Mesodermal cell (in vitro differentiated cells): Measurements from ENCODE around the gene APOBEC3H.

Experiments
- H3K27ac ChIP-seq: 2 replicates; pipeline ENCODE4 v1.7.0; 2013; ENCODE audit warnings: mild to moderate bottlenecking, low read depth, low read length, moderate library complexity; ENCODE audit not compliant: severe bottlenecking
- H3K36me3 ChIP-seq: 2 replicates; pipeline ENCODE4 v1.7.1; 2013; ENCODE audit warnings: mild to moderate bottlenecking, low read length, moderate library complexity; ENCODE audit not compliant: control insufficient read depth, insufficient read depth
- H3K4me1 ChIP-seq: one replicate; pipeline ENCODE4 v1.7.1; 2013; ENCODE audit warnings: mild to moderate bottlenecking, low read length; ENCODE audit not compliant: insufficient read depth, control insufficient read depth, poor library complexity, severe bottlenecking
- H3K4me3 ChIP-seq: 2 replicates; pipeline ENCODE4 v1.7.0; 2013; ENCODE audit warnings: low read length, control low read depth, mild to moderate bottlenecking; ENCODE audit not compliant: insufficient read depth, poor library complexity, severe bottlenecking; ENCODE audit errors: extremely low read depth
- H3K9me3 ChIP-seq: 2 replicates; pipeline ENCODE4 v1.7.1; 2013; ENCODE audit warnings: mild to moderate bottlenecking, low read length, moderate library complexity; ENCODE audit not compliant: control insufficient read depth
- WGBS, 2 experiments: methylation state at CpG; one replicate each; pipeline ENCODE4 v1.1.5; 2013; ENCODE audit warnings: missing lambda C conversion rate in 2 of 2; ENCODE audit not compliant: insufficient coverage in 2 of 2; 5-methylcytosine and 5-hydroxymethylcytosine counted together

Gene APOBEC3H

DNA sequence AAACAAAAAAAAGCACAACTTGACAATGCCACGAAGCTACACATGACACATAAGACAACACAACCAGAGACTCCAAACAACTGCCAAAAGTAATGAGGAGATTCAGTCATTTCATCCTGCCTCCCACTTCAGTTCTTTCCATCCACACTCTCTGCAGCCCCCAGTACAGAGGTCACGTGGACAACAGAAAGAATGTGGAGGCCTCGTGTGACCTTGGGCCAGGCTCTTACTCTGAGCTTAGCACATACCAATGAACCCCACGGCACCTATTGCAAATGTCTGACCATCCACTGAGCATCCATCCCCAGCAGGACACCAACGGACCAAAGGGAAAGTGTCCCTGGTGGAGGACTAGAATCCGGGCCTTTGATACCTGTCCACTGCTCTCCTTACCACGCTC lies 42.9 kb downstream of the APOBEC3H start:
- 75 to 96% methylated on average over 3 to 4 of the region's 7 CpGs for whole genome bisulfite sequencing, 2 experiments
- Histone ChIP-seq H3K9me3 (no peaks in the 10 kb centered on the region), H3K4me3 (no peak overlapping the region), H3K36me3 (no peaks in the 10 kb centered on the region), H3K27ac (no peak overlapping the region), H3K4me1 (no peaks in the 10 kb centered on the region)

DNA sequence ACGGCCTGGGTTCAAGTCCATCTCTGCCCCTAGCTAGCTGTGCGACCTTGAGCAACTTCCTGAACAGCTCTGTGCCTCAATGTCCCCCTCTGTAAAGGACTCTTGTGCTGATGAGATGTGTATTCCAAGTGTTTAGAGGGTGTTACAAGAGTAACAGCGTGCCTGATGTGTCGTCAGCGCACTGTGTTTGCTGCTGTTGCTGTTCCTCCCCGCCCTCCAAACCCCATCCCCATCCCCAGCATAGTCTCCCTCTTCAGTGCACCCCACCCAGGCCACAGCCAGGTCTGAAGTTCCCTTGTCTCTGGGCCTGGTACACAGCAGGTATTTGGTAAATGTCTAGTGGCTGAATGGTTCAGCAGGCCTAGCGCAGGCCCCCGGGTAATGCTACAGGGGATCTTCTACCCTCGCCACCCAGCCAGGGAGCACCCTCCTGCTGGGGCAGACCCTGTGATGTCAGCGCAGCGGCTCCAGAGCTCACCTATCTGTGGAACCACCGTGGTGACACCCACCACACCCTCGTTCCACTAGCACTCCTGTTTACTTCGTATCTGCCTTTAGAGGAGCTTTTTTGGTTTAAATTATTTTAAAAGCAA lies 45.1 kb downstream of the APOBEC3H start:
- Histone ChIP-seq H3K4me1 (peaks cover 4% of the 10 kb centered on the region), H3K4me3 (no peak overlapping the region), H3K27ac (no peak overlapping the region), H3K9me3 (no peaks in the 10 kb centered on the region), H3K36me3 (no peaks in the 10 kb centered on the region)
- WGBS, 2 experiments = 93 to 98% methylated on average over 6 to 10 of the region's 14 CpGs

DNA sequence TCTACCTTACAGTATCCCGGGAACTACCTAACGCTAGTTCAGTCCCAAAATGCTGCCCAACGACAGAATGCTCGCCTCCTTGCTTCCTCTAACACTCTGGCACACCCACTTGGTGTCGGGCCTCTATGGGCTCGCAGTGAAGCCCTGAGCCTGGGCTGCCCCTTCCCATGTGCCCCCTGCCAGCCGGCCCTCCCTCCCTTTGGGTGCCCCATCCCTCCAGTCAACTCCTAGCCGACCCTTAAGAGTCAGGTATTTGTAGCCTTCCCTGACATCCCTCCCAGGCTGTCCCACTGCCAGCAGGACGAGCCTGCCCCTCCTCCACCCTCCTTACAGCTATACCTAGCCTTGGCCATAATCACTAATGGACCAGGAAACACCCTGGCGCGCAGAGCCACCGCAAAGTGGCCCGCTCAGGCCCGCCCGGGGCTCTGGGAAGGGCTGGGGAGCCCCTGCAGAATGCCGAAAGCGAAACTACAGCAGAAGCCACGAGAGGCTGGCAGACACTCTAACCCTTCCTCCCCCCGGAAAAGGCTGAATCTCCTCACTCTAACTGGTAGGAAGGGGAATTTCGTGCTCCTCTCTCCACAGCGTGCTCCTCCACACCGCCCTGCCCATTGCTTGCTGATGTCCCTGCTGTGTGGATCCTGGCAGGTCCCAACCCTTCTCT lies 47.2 kb downstream of the APOBEC3H start:
- Histone ChIP-seq H3K4me3 (peak overlapping the region; percentile 76), H3K4me1 (peaks cover 4% of the 10 kb centered on the region), H3K27ac (no peak overlapping the region), H3K9me3 (no peaks in the 10 kb centered on the region), H3K36me3 (no peaks in the 10 kb centered on the region)
- 29 to 40% methylated on average over 12 to 18 of the region's 22 CpGs for WGBS, 2 experiments

DNA sequence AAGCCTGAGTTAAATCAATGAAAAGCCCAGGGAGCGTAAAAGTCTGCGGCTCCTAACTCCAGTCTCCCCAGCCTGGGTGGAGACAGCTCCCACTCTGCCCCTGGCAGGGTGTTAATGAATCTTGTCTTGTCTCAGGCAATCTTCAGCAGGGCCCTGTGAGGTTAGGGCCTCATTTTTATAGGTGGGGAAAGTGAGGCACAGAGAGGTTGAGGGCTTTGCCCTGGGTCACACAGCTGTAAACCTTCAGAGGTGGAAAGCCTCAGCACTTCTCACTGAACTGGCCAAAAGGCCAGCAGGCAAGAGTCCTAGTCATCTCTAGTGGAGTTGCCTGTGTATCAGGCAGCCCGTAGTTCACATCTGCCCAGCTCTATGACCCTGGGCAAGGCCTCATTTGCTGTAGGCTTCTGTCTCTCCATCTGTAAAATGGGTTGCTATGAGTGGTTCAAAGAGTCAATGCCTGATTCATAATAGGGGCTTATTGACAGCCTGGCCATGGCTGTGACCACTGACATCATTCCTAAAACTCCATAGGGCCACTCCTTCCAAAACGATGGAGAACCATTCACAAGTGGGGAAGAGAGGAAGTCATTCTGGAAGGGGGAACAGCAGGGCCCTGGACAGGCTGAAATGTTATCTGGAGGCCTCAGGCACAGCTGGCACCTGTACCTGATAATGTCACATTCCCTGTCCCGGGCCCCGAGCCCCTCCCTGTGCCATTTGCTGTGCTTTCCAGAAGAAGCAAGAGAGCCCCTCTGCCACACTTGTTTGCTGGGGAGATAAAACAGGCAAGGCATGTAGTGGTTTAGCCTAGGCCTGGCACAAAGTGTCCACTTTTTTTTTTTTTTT lies 49.4 kb downstream of the APOBEC3H start:
- Histone ChIP-seq H3K4me1 (peaks cover 9% of the 10 kb centered on the region), H3K4me3 (peak overlapping the region; percentile 76), H3K27ac (peak overlapping the region; percentile 24), H3K36me3 (no peaks in the 10 kb centered on the region), H3K9me3 (no peaks in the 10 kb centered on the region)
- 86 to 94% methylated on average over 6 of the region's 6 CpGs for WGBS, 2 experiments

DNA sequence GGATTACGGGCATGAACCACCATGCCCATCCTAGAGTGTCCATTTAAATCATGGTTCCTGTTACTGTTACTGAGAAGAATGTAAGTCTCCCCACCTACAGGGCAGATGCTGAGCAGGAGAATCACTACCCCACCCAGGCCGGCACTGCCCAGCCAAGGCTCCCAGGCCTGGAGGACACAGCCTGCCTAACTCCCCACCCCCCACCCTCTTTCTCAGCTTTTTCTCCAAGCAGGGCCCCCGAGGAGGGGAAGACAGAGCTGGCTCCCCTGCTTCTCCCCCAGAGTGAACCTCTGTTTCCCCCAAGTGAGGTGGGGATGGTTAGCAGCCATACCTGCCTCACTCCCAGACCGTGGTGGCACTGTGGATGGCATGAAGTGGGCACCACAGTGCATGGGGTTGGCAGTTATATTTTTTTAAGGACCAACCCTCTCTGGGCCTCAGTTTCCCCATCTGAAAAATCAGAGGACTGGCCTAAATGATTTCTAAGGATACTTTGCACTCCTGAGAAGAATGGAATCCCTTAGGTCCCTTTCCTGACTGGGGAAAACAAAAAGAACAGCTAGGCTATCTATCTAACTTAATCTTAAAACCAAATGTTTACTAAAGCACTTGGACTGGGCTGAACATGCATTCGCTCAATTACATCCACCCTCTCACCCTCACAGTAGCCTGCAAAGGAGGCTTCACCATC lies 50.4 kb downstream of the APOBEC3H start:
- Histone ChIP-seq H3K27ac (no peak overlapping the region), H3K9me3 (no peaks in the 10 kb centered on the region), H3K4me3 (no peak overlapping the region), H3K36me3 (no peaks in the 10 kb centered on the region), H3K4me1 (peaks cover 10% of the 10 kb centered on the region)
- WGBS, 2 experiments = 76 to 94% methylated on average over 2 to 3 of the region's 5 CpGs

DNA sequence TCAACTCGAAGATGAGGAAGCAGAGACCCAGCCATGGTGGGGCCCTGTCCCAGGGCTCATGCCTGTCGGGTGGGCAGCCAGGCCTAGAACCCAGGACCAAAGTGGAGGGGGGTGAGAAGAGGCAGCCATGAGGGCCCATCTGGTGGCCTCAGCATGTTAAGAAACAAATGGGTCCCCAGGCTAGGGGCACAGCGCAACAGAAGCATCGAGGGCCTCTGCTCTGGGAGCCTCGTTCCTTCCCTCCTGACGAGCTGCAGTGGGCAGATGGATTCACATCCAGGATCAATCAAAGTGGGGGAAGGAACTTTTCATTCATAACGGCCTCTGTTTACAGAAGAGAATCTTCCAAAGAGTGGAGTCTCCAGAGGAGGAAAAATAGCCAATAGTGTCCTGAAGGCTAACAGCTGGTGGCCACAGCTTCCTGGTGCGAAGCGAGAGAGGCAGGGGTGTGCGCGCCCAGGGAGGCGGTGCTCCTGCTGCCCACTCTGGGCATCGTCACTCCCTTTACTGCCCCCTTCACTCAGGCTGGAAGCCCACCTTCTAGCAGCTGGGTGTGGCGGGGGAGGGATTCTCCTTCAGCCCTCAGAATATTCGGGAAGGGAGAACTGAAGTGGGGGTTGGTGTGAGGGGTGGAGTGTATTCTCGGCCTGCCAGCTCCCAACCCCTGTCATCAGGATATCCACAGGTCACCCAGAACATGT lies 51.1 kb downstream of the APOBEC3H start:
- Histone ChIP-seq H3K4me1 (peaks cover 10% of the 10 kb centered on the region), H3K4me3 (no peak overlapping the region), H3K36me3 (no peaks in the 10 kb centered on the region), H3K9me3 (no peaks in the 10 kb centered on the region), H3K27ac (no peak overlapping the region)
- 85 to 88% methylated on average over 7 to 14 of the region's 16 CpGs for WGBS, 2 experiments

DNA sequence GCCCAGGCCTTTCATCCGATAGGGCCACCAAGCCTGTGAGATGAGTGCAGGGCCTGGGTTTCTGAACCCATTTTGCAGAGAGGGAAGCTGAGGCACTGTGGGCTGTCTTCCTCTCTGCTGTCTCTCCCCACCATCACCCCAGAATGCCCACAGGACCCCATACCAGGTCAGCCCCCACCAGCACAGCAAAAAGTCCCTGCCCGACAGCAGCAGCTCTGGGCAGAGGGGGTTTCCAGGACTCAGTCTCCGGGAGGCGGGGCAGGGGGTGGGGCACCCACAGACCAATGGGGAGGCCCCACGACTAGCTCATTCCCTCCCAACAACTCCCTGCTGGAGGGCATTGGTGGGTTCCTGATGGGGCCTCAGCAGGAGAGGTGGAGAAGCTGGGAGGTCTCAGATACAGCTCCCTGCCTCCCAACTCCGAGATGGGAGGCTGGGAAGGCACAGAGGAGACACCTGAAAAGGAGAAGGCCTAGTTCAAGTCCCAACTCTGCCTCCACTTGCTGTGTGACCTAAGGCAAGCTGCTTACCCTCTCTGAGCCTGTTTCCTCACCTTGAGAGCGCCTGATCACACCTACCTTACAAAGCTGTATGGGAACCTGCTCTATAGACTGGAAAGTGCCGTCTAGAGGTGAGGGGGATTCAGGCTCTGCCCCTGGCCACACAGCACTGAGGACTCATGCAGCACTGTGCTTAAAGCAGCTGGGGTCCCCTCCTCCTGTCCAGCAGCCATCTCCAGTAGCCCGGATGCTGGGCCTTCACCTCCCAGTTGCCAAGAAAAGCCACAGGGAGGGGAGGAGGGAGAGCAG lies 51.9 kb downstream of the APOBEC3H start:
- 89 to 93% methylated on average over 2 to 5 of the region's 9 CpGs for WGBS, 2 experiments
- Histone ChIP-seq H3K27ac (no peak overlapping the region), H3K36me3 (no peaks in the 10 kb centered on the region)

DNA sequence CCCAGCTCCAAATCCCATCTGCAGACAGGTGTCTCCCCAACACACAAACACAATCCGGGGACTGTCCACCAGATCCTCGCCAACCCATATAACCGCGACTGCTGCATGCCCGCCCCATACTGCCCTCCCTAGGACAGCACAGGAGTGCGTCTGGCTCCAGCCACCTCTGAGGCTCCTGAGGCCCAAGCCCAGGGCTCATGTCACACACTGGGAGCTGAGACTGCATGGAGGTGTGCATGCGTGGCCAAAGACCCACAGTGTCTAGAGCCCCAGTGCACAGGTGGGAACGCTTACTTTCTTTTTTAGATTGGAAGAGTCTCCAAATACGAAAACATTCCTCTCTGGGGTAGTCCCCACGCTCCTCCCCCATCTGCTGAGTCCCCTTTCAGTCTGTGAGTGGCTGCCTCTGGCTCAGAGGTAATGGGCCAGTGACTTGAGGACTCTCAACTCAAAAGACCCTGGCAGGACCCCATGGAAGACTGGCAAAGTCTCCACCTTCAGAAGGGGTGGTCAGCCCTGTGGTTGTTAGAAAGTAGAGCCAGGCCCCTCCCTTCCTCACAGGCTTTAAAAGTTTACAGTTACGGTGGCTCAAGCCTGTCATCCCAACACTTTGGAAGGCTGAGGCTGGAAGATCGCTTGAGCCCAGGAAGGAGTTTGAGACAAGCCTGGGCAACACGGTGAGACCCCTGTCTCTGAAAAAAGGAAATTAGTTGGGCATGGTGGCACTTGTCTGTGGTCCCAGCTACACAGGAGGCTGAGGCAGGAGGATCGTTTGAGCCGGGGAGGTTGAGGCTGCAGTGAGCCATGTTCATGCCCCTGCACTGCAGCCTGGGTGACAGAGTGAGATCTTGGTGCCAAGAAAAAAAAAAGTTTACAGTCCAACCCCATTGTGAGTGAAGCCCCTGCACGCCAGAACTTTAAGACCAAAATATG lies 53.1 kb downstream of the APOBEC3H start:
- H3K9me3 ChIP-seq = no peaks in the 10 kb centered on the region
- H3K4me1 ChIP-seq = peaks cover 10% of the 10 kb centered on the region
- H3K36me3 ChIP-seq = no peaks in the 10 kb centered on the region
- no peak overlapping the region for H3K4me3 ChIP-seq
- WGBS, 2 experiments = 78 to 87% methylated on average over 13 to 14 of the region's 16 CpGs
- no peak overlapping the region for H3K27ac ChIP-seq

More for the DNA sequence above, 51.9 kb downstream of the APOBEC3H start:
- H3K4me1 ChIP-seq = peaks cover 10% of the 10 kb centered on the region
- H3K4me3 ChIP-seq = no peak overlapping the region
- H3K9me3 ChIP-seq = no peaks in the 10 kb centered on the region

DNA sequence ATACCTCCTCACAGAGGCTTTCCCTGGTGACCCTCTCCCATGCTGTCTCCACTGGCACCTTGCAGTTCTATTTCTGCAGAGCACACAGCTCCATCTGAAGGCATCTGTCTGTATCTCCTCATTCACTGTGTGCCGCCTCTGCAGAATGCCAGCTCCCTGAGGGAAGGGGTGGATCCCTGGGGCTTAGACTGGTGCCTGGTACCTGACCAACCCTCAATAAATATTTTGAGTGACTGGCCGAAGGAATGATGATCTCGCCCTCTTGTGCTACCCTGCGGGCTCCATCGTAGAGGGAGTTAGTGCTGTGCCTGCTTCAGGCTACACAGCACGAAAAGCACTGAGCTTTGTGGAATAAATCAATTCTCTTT lies 53.8 kb downstream of the APOBEC3H start:
- 77 to 85% methylated on average over 6 of the region's 6 CpGs for WGBS, 2 experiments
- no peaks in the 10 kb centered on the region for H3K9me3 ChIP-seq
- H3K4me3 ChIP-seq = no peak overlapping the region
- H3K27ac ChIP-seq = no peak overlapping the region
- no peaks in the 10 kb centered on the region for H3K36me3 ChIP-seq
- peaks cover 10% of the 10 kb centered on the region for H3K4me1 ChIP-seq
